Neuronal stem cell (in vitro differentiated cells): ENCODE measurements around the gene ADAMTSL4.
A peak's percentile ranks its signal among the peaks of the same experiment; 100 is the strongest.

Experiments used
- DNase-seq: peaks from one replicate; pipeline ENCODE4 v3.0.0-alpha.2; 2013; ENCODE audit warnings: low spot score
- H2AFZ ChIP-seq: one replicate; pipeline ENCODE4 v1.6.1; 2013; ENCODE audit warnings: mild to moderate bottlenecking, low read length, inconsistent platforms
- H2AK5ac ChIP-seq: 2 replicates; pipeline ENCODE4 v1.6.1; 2013; ENCODE audit warnings: low read depth, mild to moderate bottlenecking, inconsistent platforms, low read length, moderate library complexity, mixed read lengths
- H2BK120ac ChIP-seq: 2 replicates; pipeline ENCODE4 v1.6.1; 2013; ENCODE audit warnings: low read depth, mild to moderate bottlenecking, inconsistent platforms, low read length, moderate library complexity, mixed read lengths
- H2BK12ac ChIP-seq: one replicate; pipeline ENCODE4 v1.6.1; 2013; ENCODE audit warnings: low read length, inconsistent platforms
- H2BK15ac ChIP-seq: 2 replicates; pipeline ENCODE4 v1.6.1; 2013; ENCODE audit warnings: mild to moderate bottlenecking, low read length, inconsistent platforms, mixed read lengths
- H2BK5ac ChIP-seq: one replicate; pipeline ENCODE4 v1.6.1; 2013; ENCODE audit warnings: inconsistent platforms, mild to moderate bottlenecking, low read length, moderate library complexity
- H3K14ac ChIP-seq: one replicate; pipeline ENCODE4 v1.6.1; 2013; ENCODE audit warnings: low read length, inconsistent platforms
- H3K18ac ChIP-seq: 2 replicates; pipeline ENCODE4 v1.6.1; 2013; ENCODE audit warnings: low read length, inconsistent platforms
- H3K23ac ChIP-seq: 2 replicates; pipeline ENCODE4 v1.6.1; 2013; ENCODE audit warnings: low read depth, mild to moderate bottlenecking, mixed read lengths, low read length, inconsistent platforms; ENCODE audit not compliant: poor library complexity
- H3K27ac ChIP-seq: replicated peaks from 3 replicates; pipeline ENCODE4 v1.5.1; 2013; ENCODE audit warnings: low read length, inconsistent platforms
- H3K27me3 ChIP-seq, 3 experiments: 2 replicates each; pipeline ENCODE4 v1.6.1; 2013; ENCODE audit warnings: low read length in 3 of 3, mild to moderate bottlenecking in 2 of 3, inconsistent platforms in 1 of 3, low read depth in 1 of 3, mixed read lengths in 1 of 3, moderate library complexity in 1 of 3; ENCODE audit not compliant: control insufficient read depth in 3 of 3, insufficient read depth in 3 of 3
- H3K36me3 ChIP-seq, 2 donors: replicated peaks in 1 of 2; 2 replicates each; pipeline ENCODE4 v1.6.1; 2013; ENCODE audit warnings: low read length in 2 of 2; ENCODE audit not compliant: control insufficient read depth in 2 of 2, insufficient read depth in 2 of 2
- H3K4ac ChIP-seq: 2 replicates; pipeline ENCODE4 v1.6.1; 2013; ENCODE audit warnings: inconsistent platforms, mild to moderate bottlenecking, low read length, moderate library complexity
- H3K4me1 ChIP-seq, 2 donors: 1 replicate in 1 of 2; 2 replicates in 1 of 2; pipeline ENCODE4 v1.6.1; 2013; ENCODE audit warnings: low read length in 2 of 2, low read depth in 1 of 2; ENCODE audit not compliant: control insufficient read depth in 2 of 2, insufficient read depth in 1 of 2
- H3K4me2 ChIP-seq: one replicate; pipeline ENCODE4 v1.6.1; 2013; ENCODE audit warnings: mild to moderate bottlenecking, low read length, inconsistent platforms; ENCODE audit not compliant: insufficient read depth, poor library complexity, severe bottlenecking
- H3K4me3 ChIP-seq, 2 donors: 2 replicates each; pipeline ENCODE4 v1.5.1; 2013; ENCODE audit warnings: low read length in 2 of 2, mild to moderate bottlenecking in 2 of 2, inconsistent platforms in 1 of 2, moderate library complexity in 1 of 2
- H3K79me1 ChIP-seq: one replicate; pipeline ENCODE4 v1.6.1; 2013; ENCODE audit warnings: low read depth, mild to moderate bottlenecking, inconsistent platforms, low read length, moderate library complexity
- H3K9ac ChIP-seq: one replicate; pipeline ENCODE4 v1.6.1; 2013; ENCODE audit warnings: mild to moderate bottlenecking, low read depth, low read length, inconsistent platforms; ENCODE audit not compliant: poor library complexity
- H3K9me3 ChIP-seq, 2 donors: replicated peaks in 1 of 2; 2 replicates each; pipeline versions ENCODE3 to v1.6.1; 2013; ENCODE audit warnings: low read length in 2 of 2, mild to moderate bottlenecking in 2 of 2, inconsistent platforms in 1 of 2, low read depth in 1 of 2, mixed read lengths in 1 of 2, moderate library complexity in 1 of 2; ENCODE audit not compliant: control insufficient read depth in 2 of 2, insufficient read depth in 1 of 2
- H4K8ac ChIP-seq: one replicate; pipeline ENCODE4 v1.6.1; 2013; ENCODE audit warnings: low read depth, mild to moderate bottlenecking, inconsistent platforms, low read length, moderate library complexity
- H4K91ac ChIP-seq: one replicate; pipeline ENCODE4 v1.6.1; 2013; ENCODE audit warnings: low read length, low read depth, mild to moderate bottlenecking, inconsistent platforms; ENCODE audit not compliant: poor library complexity
- WGBS, 2 donors: extraction: QIAGEN DNeasy Blood & Tissue Kit; methylation state at CpG; one replicate each; pipeline ENCODE4 v1.1.7; 2013; ENCODE audit warnings: missing lambda C conversion rate in 2 of 2, mixed read lengths in 1 of 2; ENCODE audit not compliant: insufficient read length in 2 of 2, insufficient replicate concordance in 1 of 2; ENCODE audit errors: extremely low coverage in 2 of 2; 5-methylcytosine and 5-hydroxymethylcytosine counted together

Gene ADAMTSL4

DNA sequence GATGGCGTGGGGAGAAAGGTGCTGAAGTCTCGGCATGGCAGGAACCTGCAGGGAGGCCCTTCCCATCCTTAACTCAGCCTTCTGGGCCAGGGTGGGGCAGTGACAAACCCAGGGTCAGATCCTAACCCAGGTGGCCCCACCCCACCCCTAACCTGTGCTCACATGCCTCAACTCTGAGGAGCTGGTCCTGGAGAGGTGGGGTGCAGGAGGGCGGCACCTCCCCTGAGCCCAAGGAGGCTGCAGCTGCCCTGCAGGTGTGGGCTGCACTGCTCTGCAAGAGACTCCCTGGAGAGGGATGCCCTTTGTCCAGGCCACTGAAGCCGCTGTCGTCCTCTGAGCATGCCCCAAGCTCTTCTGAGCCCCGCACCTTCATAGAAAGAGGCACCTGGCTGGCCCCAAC lies 15.2 kb upstream of the ADAMTSL4 start:
- WGBS, 2 donors: no CpG with 5 or more reads among the region's 6 CpGs
- Histone ChIP-seq H3K4ac (no peak overlapping the region), H3K18ac (peak overlapping the region; percentile 52), H2BK12ac (no peak overlapping the region), H3K9ac (peak overlapping the region; percentile 7), H2BK5ac (no peak overlapping the region), H3K27ac (no peak overlapping the region), H3K4me2 (no peak overlapping the region), H2AFZ (no peak overlapping the region), H2AK5ac (no peak overlapping the region), H3K23ac (no peak overlapping the region), H4K8ac (no peak overlapping the region), H2BK120ac (no peak overlapping the region), H2BK15ac (no peak overlapping the region), H4K91ac (no peak overlapping the region), H3K36me3 (no peaks in the 10 kb centered on the region), H3K4me1 (peaks cover 3 to 10% of the 10 kb centered on the region in 2 donors), H3K4me3 (peak overlapping the region in 1 of 2 donors; percentile 27), H3K14ac (no peak overlapping the region), H3K27me3 (no peaks in the 10 kb centered on the region), H3K9me3 (no peaks in the 10 kb centered on the region), H3K79me1 (no peaks in the 10 kb centered on the region)
- DNase-seq: no peak

DNA sequence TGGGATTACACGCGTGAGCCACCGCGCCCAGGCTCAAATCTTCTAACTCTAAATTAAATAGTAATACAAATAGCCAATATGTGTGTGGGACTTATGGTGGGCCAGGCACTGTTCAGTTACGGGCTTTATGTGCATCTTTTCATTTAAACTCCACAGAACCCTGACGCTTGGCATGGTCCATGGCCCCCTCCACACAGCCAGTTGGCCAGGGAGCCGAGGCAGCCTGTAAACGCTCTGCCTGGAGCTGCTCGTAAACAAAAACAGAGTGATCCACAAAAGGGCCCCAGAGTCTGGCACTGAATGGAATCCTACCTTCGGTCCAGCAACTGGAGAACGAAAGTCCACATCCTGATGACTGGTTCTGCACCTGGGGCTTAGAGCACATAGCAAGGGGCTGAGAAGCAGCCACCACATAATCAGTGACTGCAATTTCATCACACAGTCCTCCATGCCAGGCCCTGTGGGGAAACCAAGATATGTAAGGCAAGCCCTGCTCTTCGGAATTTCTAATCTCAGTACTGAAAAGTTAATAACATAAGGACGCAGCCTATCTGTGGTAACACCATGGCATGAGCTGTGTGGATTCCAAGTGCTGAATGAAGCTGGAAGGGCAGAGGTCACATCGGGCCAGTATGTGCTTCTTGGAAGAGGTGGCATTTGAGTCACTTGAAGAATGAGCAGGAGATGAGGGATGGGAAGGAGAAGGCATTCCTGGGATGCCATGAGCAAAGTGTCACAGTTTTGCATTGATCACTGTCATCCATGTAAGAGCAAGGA lies 13.5 kb upstream of the ADAMTSL4 start:
- Histone ChIP-seq H3K4me1 (peaks cover 3 to 10% of the 10 kb centered on the region in 2 donors), H2BK120ac (no peak overlapping the region), H3K36me3 (no peaks in the 10 kb centered on the region), H2BK15ac (no peak overlapping the region), H3K4me2 (no peak overlapping the region), H3K23ac (no peak overlapping the region), H3K4me3 (no peak overlapping the region), H4K8ac (no peak overlapping the region), H3K9ac (peak overlapping the region; percentile 34), H3K27ac (peak overlapping the region; percentile 9), H2BK5ac (peak overlapping the region; percentile 27), H2BK12ac (no peak overlapping the region), H3K79me1 (no peaks in the 10 kb centered on the region), H4K91ac (no peak overlapping the region), H3K27me3 (no peaks in the 10 kb centered on the region), H2AFZ (no peak overlapping the region), H3K9me3 (no peaks in the 10 kb centered on the region), H3K4ac (no peak overlapping the region), H3K14ac (no peak overlapping the region), H3K18ac (no peak overlapping the region), H2AK5ac (no peak overlapping the region)
- WGBS, 2 donors: no CpG with 5 or more reads among the region's 14 CpGs
- DNase-seq: no peak

DNA sequence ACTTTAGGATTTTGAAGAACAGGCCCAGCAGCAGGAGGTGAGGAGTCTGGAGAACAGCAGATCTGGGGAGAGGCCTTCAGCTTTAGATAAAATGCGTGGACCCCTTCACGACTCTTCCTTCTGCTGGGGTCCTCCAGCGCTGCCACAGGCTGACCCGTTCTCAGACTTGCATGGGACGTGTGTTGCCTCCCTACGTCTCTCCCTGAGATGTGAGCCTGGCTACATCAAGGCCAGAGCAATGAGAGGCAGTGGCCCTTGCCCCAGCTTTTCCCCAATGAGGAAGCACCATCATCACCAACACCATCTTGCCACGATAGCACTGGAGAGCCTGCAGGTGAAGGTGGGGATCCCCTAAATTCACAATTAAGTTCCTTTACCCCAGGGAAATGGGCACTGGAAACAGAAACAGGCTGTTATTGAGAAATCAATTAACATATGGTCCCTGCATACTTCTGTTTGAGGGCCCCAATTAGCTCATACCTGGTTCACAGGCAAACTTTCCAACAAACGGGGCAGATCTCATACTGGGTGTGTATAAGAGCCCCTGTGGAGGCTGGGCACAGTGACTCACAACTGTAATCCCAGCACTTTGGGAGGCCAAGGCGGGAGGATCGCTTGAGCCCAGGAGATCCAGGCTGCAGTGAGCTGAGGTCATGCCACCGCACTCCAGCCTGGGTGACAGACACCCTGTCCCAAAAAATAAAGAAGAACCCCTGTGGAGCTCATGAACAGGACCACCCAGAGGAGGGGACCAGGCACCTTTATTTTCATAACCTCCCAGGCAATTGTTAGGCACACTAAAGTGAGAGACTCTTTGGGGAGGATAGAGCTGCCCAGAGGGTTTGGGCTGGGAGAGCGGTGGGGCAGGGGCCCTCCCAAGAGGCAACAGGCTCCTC lies 12.1 kb upstream of the ADAMTSL4 start:
- H3K27ac ChIP-seq: no peak overlapping the region
- H3K27me3 ChIP-seq: no peaks in the 10 kb centered on the region
- H3K14ac ChIP-seq: no peak overlapping the region
- peak overlapping the region; percentile 43 for H4K8ac ChIP-seq
- no peak overlapping the region for H3K4me3 ChIP-seq
- H3K36me3 ChIP-seq: no peaks in the 10 kb centered on the region
- H3K23ac ChIP-seq: no peak overlapping the region
- no peak overlapping the region for H3K9ac ChIP-seq
- WGBS, 2 donors: no CpG with 5 or more reads among the region's 12 CpGs
- peak overlapping the region; percentile 19 for H4K91ac ChIP-seq
- peak overlapping the region; percentile 94 for H3K18ac ChIP-seq
- H3K4me2 ChIP-seq: no peak overlapping the region
- peak overlapping the region; percentile 26 for H2BK5ac ChIP-seq
- H2AFZ ChIP-seq: peak overlapping the region; percentile 72
- peak overlapping the region; percentile 78 for H2BK15ac ChIP-seq
- H3K4me1 ChIP-seq: peaks cover 3 to 10% of the 10 kb centered on the region in 2 donors
- no peak overlapping the region for H2BK120ac ChIP-seq
- H3K4ac ChIP-seq: no peak overlapping the region
- no peaks in the 10 kb centered on the region for H3K79me1 ChIP-seq
- H2AK5ac ChIP-seq: peak overlapping the region; percentile 84
- DNase-seq: no peak
- H3K9me3 ChIP-seq: no peaks in the 10 kb centered on the region
- H2BK12ac ChIP-seq: peak overlapping the region; percentile 84
